GM12892 (cell line): ENCODE results near the gene MATCAP1.

Experiments
- DNase-seq: peaks from one replicate; pipeline ENCODE4 v3.0.0; 2011; ENCODE audit not compliant: insufficient read length
- FAIRE-seq: peaks from 2 replicates; lab custom pipeline; 2011; peaks lifted over from hg19 to GRCh38; lab: Jason Lieb, UNC
- POLR2A ChIP-seq: IDR thresholded peaks from 2 replicates; pipeline ENCODE4 v1.6.1; 2011; ENCODE audit warnings: low read depth, low read length, control low read depth
- POLR2AphosphoS5 ChIP-seq: IDR thresholded peaks from 2 replicates; pipeline ENCODE4 v1.6.1; 2011; ENCODE audit warnings: low read depth, low read length, control low read depth
- TAF1 ChIP-seq: IDR thresholded peaks from 2 replicates; pipeline ENCODE4 v1.6.1; 2011; ENCODE audit warnings: low read depth, mild to moderate bottlenecking, control low read depth, low read length, borderline replicate concordance

Gene MATCAP1

DNA sequence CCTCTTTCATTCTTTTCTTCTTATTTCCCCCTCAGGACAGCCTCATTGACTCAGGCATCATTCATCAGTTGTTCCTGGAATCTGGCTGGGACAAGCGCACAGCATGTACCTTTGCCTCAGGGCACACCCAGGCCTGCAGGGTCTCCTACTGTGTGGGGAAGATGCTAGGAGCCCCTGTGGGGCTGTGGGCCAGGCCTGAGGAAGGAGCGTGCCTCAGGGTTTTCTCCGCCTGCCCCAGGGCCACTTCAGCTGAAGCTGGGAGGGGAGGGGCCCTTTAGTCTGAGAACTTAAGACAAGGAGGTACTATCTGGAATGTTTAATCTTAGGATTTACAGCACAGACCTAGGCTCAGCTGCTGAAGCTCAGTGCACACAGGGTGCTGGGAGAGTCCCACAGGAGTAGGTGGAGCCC is 23.1 kb upstream of the MATCAP1 start:
- DNase-seq: no peak
- no peak for FAIRE-seq
- TF ChIP-seq POLR2AphosphoS5: no peak
- no peak for TF ChIP-seq TAF1
- no peak for TF ChIP-seq POLR2A

DNA sequence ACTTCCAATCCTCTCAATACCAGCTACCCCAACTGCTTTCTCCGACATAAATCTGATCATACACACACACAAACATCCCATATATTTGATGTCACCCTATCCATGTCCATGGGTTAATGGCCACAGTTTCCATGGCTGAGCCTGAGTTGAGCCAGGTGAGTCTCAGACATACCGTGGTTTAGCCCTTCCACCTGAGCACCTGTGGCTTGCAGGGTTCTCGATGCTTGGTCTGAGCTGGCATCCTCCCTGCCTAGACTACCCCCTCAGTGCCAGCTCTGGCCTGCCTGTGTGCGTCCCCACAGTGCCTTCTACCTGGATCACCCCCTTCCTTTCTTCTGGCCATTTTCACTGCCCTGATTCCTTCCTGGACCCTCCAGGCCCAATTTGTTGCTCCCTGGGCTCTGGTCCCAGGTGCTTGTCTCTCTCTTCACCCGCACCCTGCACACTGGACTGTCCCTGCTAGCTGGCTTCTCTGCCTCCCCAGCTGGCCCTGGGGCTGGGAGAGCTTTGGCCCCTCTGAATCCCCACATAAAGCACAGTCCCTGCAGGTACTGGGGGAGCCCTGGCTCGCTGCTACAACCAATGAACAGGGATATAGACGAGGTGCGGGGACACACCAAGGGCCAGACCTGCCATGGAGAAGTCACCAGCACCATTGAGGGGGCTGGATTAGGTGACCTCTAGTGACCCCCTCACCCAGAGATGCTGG is 22.5 kb upstream of the MATCAP1 start:
- TF ChIP-seq TAF1: no peak
- no peak for TF ChIP-seq POLR2A
- no peak for TF ChIP-seq POLR2AphosphoS5
- no peak for DNase-seq
- no peak for FAIRE-seq

DNA sequence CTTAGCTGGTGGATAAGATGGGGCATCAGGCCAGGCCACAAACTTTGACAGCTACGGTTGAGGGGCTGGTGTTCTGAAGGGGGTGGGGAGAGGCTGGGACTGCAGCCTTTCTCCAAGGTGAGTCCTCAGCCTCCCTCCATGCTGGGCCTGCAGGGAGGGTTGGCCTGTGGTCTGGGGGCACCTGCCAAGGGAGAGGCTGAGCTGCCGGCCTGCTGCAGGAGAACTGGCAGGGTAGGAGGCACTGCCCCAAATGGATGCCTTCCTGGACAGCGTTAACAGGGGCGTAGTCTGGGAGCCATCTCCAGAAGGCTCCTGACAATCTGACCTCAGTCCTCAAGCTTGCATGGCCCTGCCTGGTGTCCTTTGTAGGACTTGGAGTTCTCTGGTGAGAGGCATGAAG is 20.3 kb upstream of the MATCAP1 start:
- DNase-seq (no peak), FAIRE-seq (no peak)
- TF ChIP-seq TAF1: no peak
- TF ChIP-seq POLR2A: no peak
- no peak for TF ChIP-seq POLR2AphosphoS5

DNA sequence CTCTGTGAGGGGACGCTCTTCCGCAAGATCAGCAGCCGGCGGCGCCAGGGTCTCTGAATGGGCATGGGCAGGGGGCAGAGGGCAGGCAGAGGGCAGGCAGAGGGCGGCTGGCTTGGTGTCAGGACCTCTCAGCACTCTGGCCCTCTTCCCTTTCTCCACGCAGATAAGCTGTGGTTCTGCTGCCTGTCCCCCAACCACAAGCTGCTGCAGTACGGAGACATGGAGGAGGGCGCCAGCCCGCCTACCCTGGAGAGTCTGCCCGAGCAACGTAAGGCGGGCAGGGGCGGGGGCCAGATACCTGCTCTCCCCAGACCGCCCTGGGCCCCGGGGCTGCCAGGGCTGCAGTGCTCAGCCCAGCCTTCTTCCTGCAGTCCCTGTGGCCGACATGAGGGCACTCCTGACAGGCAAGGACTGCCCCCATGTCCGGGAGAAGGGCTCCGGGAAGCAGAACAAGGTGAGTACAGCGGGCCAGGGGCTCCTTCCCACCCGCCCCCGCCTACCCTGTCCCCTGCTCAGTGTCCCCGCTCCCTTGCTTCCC is 19.3 kb upstream of the MATCAP1 start:
- no peak for TF ChIP-seq POLR2AphosphoS5
- no peak for TF ChIP-seq TAF1
- no peak for TF ChIP-seq POLR2A
- FAIRE-seq (no peak), DNase-seq (no peak)

DNA sequence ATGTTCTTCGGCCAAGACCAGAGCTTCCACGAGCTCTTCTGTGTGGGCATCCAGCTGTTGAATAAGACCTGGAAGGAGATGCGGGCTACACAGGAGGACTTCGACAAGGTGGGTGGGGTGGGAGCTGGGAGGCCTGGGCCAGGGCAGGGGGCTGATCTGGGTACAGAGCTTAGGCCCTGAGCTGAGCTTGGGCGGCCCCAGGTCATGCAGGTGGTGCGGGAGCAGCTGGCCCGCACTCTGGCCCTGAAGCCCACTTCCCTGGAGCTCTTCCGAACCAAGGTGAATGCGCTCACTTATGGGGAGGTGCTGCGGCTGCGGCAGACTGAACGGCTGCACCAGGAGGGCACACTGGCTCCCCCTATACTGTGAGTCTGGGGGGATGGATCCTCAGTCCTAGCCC is 18.7 kb upstream of the MATCAP1 start:
- FAIRE-seq (no peak), DNase-seq (no peak)
- no peak for TF ChIP-seq TAF1
- TF ChIP-seq POLR2AphosphoS5: no peak
- no peak for TF ChIP-seq POLR2A

DNA sequence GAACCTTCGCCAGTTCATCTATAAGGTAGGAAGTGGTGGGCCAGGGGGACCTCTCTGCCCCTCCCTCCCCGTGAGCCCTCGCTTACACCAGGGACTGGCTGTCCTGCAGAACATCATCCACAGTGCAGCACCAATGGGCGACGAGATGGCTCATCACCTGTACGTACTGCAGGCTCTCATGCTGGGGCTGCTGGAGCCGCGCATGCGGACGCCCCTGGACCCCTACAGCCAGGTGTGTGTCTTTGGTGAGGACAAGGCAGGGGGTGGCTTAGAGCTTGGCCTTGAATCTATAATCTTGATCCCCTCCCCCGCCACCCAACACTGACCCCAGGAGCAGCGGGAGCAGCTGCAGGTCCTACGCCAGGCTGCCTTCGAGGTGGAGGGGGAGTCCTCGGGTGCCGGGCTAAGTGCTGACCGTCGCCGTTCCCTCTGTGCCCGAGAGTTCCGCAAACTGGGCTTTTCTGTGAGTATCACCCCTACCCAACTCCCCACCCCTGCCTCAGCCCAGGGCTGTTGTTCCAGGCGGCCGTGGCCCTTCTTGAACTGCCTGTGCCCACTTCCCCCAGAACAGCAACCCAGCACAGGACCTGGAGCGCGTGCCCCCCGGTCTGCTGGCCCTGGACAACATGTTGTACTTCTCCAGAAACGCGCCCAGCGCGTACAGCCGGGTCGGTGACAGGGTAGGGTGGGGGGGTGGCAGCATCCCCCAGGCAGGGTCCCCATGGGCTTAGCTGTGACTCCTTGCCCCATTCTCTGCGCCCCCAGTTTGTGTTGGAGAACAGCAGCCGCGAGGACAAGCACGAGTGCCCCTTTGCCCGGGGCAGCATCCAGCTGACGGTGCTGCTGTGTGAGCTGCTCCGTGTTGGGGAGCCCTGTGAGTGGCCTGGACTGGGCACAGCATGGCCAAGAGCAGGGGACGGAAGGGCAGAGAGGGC is 17.9 kb upstream of the MATCAP1 start:
- no peak for FAIRE-seq
- DNase-seq: no peak
- TF ChIP-seq TAF1 (no peak), POLR2AphosphoS5 (no peak), POLR2A (no peak)

DNA sequence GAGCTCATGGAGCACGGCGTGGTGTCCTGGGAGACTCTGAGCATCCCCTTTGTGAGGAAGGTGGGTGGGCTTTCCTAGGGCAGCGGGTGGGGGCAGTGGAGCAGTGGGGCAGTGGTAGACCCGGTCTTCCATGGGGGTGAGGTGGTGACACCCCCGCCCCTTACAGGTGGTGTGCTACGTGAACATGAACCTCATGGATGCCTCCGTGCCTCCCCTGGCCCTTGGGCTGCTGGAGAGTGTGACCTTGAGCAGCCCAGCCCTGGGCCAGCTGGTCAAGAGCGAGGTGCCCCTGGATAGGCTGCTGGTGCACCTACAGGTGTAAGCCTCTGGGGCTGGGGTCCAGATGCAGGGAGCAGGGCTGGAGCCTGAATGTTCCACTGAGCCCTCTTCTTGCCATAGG is 16.7 kb upstream of the MATCAP1 start:
- TF ChIP-seq POLR2AphosphoS5: no peak
- TF ChIP-seq POLR2A: no peak
- no peak for TF ChIP-seq TAF1
- FAIRE-seq: no peak
- DNase-seq: no peak

DNA sequence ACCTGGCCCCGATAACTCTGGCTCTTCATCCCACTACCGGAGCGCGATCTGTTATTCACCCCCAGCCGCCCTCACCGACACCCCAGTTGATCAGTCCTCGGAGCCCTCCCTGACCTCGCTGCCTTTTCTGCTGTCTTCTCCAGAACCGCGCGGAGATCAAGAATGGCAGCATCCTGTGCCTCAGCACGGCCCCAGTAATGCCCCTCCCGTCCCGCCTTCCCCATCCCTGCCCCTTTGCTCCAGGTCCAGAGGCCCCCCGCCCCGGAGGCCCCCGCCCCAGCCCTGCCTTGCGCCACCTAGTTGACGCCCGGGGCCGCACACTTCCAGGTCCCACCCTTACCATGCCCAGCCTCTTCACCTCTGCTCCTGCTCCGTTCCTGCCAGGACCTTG is 16.0 kb upstream of the MATCAP1 start:
- TF ChIP-seq POLR2AphosphoS5: no peak
- DNase-seq (no peak), FAIRE-seq (no peak)

DNA sequence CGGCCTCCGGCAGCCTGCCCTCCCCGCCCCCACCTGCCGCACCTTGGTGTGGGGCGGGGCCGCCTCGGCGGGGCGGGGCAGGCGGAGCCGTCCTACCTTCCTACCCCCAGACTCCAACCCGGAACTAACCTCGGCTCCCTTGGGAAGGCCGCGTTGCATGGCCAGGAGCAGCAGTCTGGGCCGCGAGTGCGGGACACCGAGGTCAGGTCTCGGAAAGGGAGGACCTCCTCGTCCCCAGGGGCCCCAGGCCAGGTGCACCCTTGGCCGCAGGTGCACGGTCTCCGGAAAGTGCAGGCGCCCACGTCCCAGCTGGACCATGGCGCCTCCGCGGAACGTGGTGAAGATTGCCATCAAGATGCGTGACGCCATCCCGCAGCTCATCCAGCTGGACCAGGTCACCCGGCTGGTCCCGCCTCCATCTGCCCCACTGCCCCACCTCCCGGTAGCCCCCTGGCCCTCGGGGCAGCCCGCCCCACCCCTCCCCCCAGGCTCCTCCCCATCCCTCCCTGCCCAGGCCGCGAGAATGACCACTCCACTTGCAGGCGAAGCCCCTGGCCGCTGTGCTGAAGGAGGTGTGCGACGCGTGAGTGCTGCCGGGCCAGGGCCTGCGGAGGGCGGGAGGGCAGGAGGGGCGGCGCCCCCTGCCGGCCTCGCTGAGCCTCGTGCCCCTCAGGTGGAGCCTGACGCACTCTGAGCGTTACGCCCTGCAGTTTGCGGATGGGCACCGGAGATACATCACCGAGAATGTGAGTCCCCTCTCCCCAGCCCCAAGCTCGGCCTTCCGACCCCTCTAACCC is 15.4 kb upstream of the MATCAP1 start, which contains the start of gene ELMO3:
Gene ELMO3, plus strand, starts transcription at position 121 of the 797 bp plus-strand sequence. Its CDS starts 196 bp downstream, at position 317.
- TF ChIP-seq TAF1 (no peak), POLR2AphosphoS5 (no peak; the same call in 1 of the 2 replicates), POLR2A (peak; percentile 26; the same call in 1 of the 2 replicates)
- DNase-seq: no peak
- no peak for FAIRE-seq

DNA sequence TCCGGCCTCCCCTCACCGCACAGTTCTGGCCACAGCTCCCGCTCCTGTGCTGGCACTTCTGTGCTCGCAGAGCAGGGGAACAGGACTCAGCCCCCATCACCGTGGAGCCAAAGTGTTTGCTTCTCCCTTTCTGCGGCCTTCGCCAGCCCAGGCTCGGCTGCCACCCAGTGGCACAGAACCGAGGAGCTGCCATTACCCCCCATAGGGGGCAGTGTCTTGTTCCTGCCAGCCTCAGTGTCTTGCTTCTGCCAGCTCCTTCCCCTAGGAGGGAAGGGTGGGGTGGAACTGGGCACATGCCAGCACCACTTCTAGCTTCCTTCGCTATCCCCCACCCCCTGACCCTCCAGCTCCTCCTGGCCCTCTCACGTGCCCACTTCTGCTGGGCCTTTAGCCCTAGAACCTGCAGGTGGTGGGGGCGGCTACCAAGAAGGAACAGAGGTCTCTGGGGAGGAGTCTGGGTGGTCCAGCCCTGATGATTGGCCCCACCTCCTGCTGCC is 14.5 kb upstream of the MATCAP1 start:
- TF ChIP-seq POLR2AphosphoS5: no peak
- FAIRE-seq (no peak), DNase-seq (no peak)

DNA sequence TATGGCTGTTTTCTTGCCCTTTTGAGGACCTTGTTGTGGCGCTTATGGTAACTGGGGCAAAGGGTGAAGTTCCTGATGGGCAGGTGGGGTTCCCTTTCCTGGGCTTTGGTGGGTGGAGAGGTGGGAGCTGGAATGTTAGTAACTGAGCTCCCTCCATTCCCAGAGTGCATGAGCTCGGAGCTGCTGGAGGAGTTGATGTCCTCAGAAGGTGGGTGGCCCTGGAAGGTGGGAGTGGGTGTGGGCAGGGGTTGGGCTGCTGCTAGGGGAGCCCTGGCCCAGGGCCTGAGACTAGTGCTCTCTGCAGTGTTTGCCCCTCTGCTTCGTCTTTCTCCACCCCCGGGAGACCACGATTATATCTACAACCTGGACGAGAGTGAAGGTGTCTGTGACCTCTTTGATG is 13.9 kb upstream of the MATCAP1 start:
- TF ChIP-seq POLR2A: no peak
- no peak for TF ChIP-seq TAF1
- TF ChIP-seq POLR2AphosphoS5: no peak
- FAIRE-seq (no peak), DNase-seq (no peak)
